Measurements from ENCODE around the gene ATAD5. TPM values are rescaled to one million over a fixed set of nuclear protein-coding genes. Genes with fewer than 3 reads are reported as not detected.

Gene ATAD5, protein sequence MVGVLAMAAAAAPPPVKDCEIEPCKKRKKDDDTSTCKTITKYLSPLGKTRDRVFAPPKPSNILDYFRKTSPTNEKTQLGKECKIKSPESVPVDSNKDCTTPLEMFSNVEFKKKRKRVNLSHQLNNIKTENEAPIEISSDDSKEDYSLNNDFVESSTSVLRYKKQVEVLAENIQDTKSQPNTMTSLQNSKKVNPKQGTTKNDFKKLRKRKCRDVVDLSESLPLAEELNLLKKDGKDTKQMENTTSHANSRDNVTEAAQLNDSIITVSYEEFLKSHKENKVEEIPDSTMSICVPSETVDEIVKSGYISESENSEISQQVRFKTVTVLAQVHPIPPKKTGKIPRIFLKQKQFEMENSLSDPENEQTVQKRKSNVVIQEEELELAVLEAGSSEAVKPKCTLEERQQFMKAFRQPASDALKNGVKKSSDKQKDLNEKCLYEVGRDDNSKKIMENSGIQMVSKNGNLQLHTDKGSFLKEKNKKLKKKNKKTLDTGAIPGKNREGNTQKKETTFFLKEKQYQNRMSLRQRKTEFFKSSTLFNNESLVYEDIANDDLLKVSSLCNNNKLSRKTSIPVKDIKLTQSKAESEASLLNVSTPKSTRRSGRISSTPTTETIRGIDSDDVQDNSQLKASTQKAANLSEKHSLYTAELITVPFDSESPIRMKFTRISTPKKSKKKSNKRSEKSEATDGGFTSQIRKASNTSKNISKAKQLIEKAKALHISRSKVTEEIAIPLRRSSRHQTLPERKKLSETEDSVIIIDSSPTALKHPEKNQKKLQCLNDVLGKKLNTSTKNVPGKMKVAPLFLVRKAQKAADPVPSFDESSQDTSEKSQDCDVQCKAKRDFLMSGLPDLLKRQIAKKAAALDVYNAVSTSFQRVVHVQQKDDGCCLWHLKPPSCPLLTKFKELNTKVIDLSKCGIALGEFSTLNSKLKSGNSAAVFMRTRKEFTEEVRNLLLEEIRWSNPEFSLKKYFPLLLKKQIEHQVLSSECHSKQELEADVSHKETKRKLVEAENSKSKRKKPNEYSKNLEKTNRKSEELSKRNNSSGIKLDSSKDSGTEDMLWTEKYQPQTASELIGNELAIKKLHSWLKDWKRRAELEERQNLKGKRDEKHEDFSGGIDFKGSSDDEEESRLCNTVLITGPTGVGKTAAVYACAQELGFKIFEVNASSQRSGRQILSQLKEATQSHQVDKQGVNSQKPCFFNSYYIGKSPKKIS (N-terminal part only)
- total RNA-seq = 1 to 10 TPM; 1.2 to 1.7 (median 1.4) TPM

DNA sequence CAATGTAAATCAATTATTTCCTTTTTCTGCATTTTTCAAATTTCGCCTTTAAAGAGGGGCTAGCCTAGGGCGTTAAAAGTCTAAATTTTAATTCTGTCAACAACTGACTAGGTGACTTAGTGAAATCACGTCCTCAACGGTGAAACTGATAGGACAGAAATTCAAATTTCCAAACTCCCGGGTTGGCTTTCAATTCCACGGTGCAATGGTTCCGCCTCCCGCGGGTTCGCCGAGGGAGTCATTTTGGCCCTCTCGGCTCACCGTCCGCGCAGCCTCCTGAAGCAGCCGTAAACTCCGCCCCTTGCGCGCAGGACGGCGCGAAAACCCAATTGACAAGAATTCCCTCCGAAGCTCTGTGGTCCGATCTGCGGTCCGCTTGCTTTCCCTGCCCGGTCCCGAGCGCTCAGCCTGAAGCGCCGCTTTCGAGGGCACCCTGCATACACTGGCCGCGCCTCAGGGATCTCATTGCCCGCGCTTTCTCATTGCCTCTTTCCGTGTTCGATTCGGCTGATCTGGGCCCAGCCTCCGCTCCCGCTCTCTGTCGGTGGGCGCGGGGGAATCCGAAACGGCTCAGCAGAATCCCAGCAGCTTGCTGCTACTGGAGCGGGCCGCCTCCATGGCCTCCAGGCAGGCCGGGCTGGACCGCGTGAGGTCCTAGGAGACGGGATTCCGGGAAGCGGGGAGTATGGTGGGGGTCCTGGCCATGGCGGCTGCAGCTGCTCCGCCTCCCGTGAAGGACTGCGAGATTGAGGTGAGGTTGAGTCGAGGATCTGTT is at the start of gene ATAD5:
TSS of gene ATAD5 (plus strand) at position 304 of the 775 bp plus-strand sequence. CDS start at position 686, 382 bp downstream.
- no peaks in the 10 kb centered on the region for H3K36me3 ChIP-seq
- WGBS, 2 donors = 1% methylated on average over 41 to 59 of the region's 59 CpGs
- peak within 1 kb of the TSS; percentile 54 to 89 (median 74) for H3K4me3 ChIP-seq
- H3K27ac ChIP-seq = peak within 1 kb of the TSS in 2 of 4 donors; percentile 41 to 58
- DNase-seq (ENCODE audit: low spot score in 2 of 2) = peak; percentile 78 to 91
- H3K27me3 ChIP-seq = no peaks in the 10 kb centered on the region
- peaks cover 0 to 17% (median 10%) of the 10 kb centered on the region in 4 donors for H3K4me1 ChIP-seq
- no peaks in the 10 kb centered on the region for H3K9me3 ChIP-seq
- TF ChIP-seq EP300 (IDR thresholded peaks at IDR 0.05) (peak; percentile 64 to 98), CTCF (IDR thresholded peaks at IDR 0.05) (peak in 1 of 5 experiments; percentile 47), POLR2A (IDR thresholded peaks at IDR 0.05) (peak in 1 of 2 donors; percentile 28)

- no peak for DNase-seq (ENCODE audit: low spot score in 2 of 2)
- no peak for TF ChIP-seq CTCF (IDR thresholded peaks at IDR 0.05)
- TF ChIP-seq POLR2A (IDR thresholded peaks at IDR 0.05) = no peak
- no peak for TF ChIP-seq EP300 (IDR thresholded peaks at IDR 0.05)
- 86 to 89% methylated on average over 2 of the region's 2 CpGs for WGBS, 2 donors
- Histone ChIP-seq H3K36me3 (peaks cover 0 to 56% (median 10%) of the 10 kb centered on the region in 3 donors), H3K4me1 (no peaks in the 10 kb centered on the region), H3K4me3 (no peak overlapping the region), H3K9me3 (no peaks in the 10 kb centered on the region), H3K27me3 (no peaks in the 10 kb centered on the region), H3K27ac (no peak overlapping the region)
Observed at GRCh38 chr17:30782206-30782605, 49.6 kb upstream of the ATAD5 start.

- Histone ChIP-seq H3K36me3 (peaks cover 0 to 96% (median 27%) of the 10 kb centered on the region in 3 donors), H3K4me3 (no peak overlapping the region), H3K4me1 (peaks cover 0 to 6% (median 0%) of the 10 kb centered on the region in 4 donors), H3K27me3 (no peaks in the 10 kb centered on the region), H3K27ac (no peak overlapping the region), H3K9me3 (no peaks in the 10 kb centered on the region)
- whole genome bisulfite sequencing, 2 donors = 84 to 89% methylated on average over 2 of the region's 2 CpGs
- TF ChIP-seq POLR2A (IDR thresholded peaks at IDR 0.05) (no peak), CTCF (IDR thresholded peaks at IDR 0.05) (no peak)
- no peak for DNase-seq (ENCODE audit: low spot score in 2 of 2)
Observed at GRCh38 chr17:30788918-30789317, 42.8 kb upstream of the ATAD5 start.

GRCh38 chr17:30790279-30790678 is 41.5 kb upstream of the ATAD5 start:
- Histone ChIP-seq H3K9me3 (no peaks in the 10 kb centered on the region), H3K27me3 (no peaks in the 10 kb centered on the region), H3K4me1 (peaks cover 0 to 6% (median 0%) of the 10 kb centered on the region in 4 donors), H3K27ac (peak overlapping the region in 1 of 4 donors; percentile 6), H3K4me3 (no peak overlapping the region), H3K36me3 (peaks cover 0 to 96% (median 17%) of the 10 kb centered on the region in 3 donors)
- no peak for TF ChIP-seq POLR2A (IDR thresholded peaks at IDR 0.05)
- no peak for TF ChIP-seq CTCF (IDR thresholded peaks at IDR 0.05)
- TF ChIP-seq EP300 (IDR thresholded peaks at IDR 0.05) = no peak
- 47 to 59% methylated on average over 2 of the region's 2 CpGs for WGBS, 2 donors
- DNase-seq (ENCODE audit: low spot score in 2 of 2) = no peak

All from tibial nerve (tissue), 4 donors.